ENCODE measurements around the gene C1orf210. TPM values are rescaled to one million over a fixed set of nuclear protein-coding genes. Genes with fewer than 3 reads are reported as not detected.

C1orf210 gene
- total RNA-seq, 1 experiment from 2014 or later: not detected

DNA sequence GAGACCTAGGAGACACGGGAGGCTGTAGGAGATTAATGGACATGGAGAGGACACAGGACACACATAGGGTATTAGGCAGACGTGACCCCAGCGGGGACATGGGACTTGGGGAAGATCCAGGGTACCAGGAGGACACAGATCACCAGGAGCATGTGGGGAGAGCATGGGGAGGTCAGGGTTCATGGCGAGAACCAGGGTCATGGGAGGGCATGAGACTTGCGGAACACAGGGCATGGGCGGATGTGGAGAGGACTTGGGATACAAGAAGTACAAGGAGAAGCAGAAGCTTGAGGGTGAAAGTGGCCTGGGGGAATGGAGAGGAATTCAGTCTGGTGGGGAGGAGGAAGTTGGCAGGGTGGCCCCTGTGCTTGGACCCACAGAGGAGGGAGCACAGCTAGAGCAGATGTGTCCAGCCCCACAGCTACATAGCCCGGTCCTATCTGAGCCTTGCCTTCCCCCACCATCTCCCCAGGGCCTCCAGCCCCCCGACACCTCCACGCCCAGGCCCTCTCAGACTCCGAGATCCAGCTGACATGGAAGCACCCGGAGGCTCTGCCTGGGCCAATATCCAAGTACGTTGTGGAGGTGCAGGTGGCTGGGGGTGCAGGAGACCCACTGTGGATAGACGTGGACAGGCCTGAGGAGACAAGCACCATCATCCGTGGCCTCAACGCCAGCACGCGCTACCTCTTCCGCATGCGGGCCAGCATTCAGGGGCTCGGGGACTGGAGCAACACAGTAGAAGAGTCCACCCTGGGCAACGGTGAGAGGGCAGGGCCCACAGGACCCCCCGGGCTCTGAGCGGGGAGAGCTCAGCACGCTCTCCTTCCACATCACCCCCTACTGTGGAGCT, 27.5 kb upstream of the C1orf210 start:
- DNase-seq (ENCODE audit: low read depth): no peak

DNA sequence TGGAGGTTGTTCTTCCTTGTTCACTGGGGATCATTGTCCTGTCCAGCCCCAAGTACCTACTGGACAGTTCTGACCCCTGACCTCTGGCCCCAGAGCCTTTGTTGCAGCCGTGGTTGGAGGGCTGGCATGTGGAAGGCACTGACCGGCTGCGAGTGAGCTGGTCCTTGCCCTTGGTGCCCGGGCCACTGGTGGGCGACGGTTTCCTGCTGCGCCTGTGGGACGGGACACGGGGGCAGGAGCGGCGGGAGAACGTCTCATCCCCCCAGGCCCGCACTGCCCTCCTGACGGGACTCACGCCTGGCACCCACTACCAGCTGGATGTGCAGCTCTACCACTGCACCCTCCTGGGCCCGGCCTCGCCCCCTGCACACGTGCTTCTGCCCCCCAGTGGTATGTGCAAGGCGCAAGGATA, 26.8 kb upstream of the C1orf210 start:
- no peak for DNase-seq (ENCODE audit: low read depth)

DNA sequence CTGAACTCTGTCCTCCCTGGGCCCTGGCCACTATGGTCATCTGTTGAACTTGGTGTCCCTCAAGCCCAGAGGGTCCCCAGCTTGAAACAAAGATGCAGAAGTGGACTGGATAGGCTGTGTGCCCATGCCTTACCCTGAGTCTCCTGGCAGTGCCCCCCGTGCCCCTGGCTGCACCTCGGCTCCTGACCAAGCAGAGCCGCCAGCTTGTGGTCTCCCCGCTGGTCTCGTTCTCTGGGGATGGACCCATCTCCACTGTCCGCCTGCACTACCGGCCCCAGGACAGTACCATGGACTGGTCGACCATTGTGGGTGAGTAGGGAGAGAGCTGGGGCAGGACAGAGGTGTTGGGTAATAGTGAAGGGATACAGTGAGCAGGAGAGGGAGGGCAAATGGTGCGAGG, 26.1 kb upstream of the C1orf210 start:
- no peak for DNase-seq (ENCODE audit: low read depth)

DNA sequence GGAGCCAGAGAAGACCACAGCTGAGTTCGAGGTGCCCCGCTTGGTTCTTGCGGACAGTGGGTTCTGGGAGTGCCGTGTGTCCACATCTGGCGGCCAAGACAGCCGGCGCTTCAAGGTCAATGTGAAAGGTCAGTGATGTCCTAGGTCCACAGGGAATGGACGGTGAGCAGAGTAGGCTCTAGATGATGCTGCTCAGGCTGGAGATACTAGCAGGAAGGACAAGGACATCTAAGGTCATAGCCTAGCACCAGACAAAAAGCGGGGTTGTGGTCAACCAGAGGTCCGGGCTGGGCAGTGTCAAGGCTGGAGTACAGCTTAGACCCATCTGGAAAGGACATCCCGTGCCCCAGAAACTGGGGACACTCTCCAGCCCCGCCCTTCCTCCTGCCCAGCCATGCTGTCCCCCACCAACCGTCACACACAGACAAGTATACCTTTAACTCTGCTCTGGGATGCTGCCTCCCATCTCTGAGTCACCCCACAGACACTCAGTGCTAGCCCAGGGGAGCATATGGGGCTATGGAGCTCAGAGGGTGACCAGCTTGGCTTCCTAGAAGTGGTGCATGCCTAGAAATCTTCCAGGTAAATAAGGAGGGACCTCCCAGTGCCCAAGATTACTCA, 24.1 kb upstream of the C1orf210 start:
- no peak for DNase-seq (ENCODE audit: low read depth)

DNA sequence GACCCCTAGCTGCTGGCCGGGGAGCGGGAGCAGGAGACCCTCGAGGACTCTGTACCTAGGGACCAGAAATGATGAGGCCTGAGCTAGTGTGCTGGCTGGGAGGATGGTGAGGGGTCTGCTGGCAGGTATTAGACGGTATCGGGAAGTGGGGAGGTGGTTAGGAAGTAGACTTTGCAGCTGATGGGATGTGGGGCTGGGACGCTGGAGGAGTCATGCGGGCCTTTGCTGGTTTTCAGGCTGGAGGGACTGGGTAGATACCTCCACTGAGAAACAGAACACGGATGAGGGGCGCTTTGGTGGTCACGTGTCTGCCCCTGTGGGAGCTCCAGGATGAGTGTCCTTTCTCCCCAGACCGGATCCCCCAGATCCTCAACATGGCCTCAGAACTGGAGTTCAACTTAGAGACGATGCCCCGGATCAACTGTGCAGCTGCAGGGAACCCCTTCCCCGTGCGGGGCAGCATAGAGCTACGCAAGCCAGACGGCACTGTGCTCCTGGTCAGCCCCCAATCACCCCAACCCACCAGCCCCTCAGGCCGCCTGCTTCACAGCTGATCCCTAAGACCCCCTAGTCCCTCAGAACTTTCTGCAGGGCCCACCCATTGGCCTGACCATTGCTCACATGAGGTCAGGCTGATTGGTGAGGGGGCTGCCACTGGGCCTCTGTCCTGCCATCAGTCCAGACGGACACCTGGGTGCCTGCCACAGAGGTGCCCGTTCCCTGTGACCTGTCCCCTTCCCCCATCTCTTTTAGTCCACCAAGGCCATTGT, 23.4 kb upstream of the C1orf210 start:
- DNase-seq (ENCODE audit: low read depth): no peak

DNA sequence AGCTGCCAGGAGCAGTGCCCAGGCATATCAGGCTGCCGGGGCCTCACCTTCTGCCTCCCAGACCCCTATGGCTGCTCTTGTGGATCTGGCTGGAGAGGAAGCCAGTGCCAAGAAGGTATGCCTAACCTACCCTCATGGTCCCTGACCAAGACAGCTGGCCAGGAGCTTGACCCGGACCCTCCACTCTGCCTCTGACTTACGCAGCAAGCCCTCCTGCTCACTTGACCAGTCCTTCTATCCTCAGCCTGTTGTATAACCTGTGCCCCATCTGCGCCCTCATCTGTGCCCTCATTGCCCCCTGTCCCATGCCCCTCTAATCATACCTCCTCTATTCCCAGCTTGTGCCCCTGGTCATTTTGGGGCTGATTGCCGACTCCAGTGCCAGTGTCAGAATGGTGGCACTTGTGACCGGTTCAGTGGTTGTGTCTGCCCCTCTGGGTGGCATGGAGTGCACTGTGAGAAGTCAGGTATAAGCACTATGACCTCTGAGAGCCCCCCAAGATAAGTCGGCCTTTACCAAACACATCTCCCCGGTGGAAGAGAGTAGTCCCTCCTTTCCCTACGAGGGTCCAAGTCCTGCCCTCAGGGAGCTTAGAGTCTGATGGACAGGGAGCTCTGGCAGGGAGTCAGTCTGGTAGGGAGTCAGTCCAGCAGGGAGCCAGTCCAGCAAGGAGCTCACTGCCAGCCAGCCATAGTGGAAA, 22.2 kb upstream of the C1orf210 start:
- no peak for DNase-seq (ENCODE audit: low read depth)

DNA sequence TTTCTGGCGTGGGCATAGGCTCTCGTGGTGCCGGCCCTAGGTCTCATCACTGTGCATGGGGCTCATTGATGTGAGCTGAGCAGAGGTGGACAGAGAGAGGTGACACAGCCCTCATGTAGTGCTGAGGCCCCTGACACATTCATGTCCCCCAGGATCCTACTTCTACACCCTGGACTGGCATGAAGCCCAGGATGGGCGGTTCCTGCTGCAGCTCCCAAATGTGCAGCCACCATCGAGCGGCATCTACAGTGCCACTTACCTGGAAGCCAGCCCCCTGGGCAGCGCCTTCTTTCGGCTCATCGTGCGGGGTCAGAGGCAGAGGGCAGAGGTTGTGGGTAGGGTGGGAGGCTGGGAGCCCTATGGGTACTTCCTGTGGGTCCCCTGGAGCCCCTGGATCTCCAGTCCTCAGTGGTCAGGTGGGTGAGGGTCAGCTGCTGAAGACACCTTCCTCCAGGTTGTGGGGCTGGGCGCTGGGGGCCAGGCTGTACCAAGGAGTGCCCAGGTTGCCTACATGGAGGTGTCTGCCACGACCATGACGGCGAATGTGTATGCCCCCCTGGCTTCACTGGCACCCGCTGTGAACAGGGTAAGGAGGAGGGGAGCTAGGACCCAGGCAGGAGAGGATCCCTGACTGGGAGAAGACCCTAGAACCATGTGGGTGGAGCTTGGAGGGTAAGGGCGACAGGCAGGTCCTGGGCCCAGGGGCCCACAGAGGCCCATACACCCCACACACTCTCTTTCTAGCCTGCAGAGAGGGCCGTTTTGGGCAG, 21.5 kb upstream of the C1orf210 start:
- DNase-seq (ENCODE audit: low read depth): no peak

DNA sequence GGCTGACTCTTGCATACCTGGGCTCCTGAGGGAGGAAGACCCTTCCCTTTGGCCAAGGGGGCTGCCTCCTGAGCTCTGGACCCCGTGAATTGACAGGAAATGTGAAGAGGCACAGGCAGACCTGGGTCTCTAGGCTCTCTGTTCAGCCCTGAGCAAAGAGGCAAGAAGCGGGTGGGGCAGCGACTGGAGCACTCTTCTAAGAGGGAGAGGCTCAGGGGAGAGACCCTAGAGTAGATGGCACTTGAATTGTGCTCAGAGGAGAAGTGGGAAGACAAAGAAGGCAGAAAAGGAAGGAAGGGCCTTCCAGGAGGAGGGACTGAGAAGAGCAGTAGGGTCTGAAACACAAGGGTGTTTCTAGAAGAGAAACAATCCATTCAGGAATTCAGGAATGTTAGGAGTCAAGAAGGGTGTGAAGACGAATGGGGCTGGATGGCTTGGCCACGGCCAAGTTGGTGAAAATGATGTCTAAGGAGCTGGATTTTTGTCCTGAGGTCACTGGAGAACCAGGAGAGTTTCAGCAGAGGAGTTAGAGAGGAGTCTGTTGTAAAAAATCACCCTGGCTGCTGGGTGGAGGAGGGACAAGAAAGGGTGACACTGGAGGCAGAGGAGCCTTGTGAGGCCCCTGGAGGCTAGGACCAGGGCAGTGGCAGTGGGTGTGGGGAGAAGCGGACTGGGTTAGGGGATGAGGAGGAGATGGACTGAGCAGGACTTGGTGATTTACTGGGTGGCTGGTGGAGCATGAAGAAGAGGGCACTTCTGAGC, 20.7 kb upstream of the C1orf210 start:
- DNase-seq (ENCODE audit: low read depth): no peak

DNA sequence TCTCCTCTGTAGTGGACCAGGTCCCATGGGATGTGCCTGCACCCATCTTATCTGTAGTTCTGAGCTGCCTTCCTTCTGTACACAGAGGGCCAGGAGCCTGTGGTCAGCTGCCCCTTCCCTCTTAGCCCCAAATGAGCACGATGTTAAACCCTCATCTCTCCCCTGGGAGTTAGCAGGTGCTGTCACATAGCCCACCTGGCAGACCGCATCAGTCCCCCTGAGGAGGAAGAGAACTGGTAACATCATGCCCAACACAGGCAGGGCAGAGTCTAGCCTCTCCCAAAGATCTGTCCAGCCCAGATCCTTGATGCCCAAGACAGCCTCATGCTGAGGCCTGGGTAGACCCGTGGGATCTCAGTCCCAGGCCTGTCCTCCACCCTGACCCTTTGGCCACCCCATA, 20.1 kb upstream of the C1orf210 start:
- no peak for DNase-seq (ENCODE audit: low read depth)

DNA sequence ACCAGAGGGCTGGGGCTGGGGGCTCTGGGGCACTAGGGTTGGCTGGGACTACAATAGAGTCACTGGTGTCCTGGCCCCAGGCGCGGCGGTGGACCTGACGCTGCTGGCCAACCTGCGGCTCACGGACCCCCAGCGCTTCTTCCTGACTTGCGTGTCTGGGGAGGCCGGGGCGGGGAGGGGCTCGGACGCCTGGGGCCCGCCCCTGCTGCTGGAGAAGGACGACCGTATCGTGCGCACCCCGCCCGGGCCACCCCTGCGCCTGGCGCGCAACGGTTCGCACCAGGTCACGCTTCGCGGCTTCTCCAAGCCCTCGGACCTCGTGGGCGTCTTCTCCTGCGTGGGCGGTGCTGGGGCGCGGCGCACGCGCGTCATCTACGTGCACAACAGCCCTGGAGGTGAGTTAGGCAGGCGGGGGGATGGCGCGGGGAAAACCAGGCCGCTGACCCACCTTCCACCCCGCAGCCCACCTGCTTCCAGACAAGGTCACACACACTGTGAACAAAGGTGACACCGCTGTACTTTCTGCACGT, 19.5 kb upstream of the C1orf210 start:
- no peak for DNase-seq (ENCODE audit: low read depth)

DNA sequence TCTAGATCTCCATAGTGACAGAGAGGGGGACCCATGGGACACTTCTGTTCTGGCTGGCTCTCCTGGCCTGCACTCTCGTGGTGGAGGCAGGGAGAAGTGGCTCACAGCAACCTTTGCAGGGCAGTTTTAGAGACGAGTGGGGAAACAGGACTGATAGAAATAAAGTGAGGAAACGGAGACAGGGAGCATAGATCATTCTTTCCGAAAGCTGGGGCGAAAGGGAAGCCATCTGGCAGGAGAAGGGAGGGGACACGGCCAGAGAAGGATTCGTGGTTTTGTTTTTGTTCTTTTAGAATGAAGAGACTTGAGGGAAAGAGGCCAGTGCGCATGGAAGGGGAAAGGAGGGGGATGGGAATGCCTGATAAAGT, 18.9 kb upstream of the C1orf210 start:
- no peak for DNase-seq (ENCODE audit: low read depth)

DNA sequence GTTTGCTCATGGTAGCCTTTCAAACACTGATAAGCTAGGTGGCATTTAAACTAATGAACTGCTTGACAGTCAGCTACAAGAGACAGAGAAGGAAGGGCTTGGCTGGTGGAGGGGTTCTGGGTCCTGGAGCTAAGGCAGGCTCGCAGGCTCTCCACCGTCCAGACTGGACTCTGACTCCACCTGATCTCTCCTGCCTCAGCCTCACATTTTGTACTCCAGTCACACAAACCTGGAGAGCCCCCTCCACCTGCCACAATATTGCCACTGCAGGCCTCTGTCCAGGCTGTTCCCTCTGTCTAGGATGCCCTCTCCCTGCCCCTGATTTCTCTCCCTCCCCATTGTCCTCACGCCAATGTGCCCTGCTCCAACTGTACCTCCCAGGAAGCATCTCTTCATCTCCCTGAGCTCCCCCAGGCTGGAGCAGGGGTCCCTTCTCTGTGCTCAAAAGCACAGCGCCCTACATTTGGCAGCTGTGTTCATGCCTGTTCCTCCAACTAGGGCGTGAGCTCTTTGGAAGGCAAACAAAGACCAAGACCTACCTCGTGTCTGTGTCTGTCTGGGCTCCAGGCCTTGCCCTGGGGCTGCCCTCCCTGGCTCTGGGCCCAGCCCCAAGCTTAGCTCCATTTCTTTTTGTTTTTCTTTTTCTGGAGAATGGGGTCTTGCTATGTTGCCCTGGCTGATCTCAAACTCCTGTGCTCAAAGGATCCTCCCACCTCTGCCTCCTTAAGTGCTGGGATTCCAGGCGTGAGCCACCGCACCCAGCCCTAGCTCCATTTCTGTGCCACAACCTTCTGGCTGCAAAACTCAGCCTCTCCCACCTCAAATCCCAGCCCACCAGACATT, 18.3 kb upstream of the C1orf210 start:
- DNase-seq (ENCODE audit: low read depth): no peak

DNA sequence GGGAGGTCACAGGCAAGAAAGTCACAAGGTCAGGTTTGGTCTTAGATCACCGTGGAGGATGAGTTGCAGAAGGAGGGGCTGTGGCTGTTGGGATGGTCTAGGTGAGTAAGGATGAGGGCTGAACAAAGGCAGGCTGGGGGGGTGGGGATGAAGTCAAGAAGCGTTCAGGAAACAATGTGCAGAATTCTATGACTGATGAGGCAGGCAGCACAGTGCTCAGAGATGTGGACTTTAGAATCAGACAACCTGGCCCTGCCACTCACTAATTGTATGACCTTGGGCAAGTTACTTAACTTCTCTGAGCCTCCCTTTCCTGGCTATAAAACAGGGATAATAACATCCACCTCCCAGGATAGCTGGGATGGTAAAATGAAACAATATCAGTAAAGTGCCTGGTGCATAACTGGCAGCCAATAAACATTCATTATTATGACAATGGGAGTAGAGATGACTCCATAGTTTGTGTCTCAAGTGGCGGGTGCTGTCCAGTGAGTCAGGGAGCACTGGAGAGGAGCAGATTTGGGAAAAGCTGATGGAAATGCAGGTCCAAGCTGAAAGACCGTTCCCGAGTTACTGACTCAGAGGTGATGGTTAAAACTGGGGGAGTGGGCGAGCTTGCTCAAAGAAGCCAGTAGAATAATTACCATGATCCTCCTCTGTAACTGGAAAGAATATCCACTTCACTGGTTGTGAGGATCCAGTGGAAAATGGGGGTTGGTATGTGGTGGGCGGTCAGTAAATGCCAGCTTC, 17.5 kb upstream of the C1orf210 start:
- no peak for DNase-seq (ENCODE audit: low read depth)

DNA sequence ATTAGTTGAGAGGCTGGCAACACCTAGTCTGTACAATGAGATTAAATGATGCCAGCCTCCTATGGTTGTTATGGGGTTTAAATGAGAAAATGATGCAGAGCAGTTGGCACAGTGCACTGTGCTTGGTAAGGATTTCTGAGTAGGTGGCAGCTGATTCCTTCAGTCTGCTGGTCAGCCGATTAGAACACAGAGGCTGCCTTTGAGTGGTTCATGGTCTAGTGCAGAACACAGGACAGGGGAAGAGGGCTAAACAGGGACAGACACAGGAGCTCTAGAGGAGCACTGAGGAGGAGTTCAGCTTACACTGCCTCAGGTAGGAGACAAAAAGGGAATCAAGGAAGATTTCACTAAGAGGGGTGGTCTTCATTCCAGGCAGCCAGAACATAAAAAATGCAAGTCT, 16.8 kb upstream of the C1orf210 start:
- no peak for DNase-seq (ENCODE audit: low read depth)

DNA sequence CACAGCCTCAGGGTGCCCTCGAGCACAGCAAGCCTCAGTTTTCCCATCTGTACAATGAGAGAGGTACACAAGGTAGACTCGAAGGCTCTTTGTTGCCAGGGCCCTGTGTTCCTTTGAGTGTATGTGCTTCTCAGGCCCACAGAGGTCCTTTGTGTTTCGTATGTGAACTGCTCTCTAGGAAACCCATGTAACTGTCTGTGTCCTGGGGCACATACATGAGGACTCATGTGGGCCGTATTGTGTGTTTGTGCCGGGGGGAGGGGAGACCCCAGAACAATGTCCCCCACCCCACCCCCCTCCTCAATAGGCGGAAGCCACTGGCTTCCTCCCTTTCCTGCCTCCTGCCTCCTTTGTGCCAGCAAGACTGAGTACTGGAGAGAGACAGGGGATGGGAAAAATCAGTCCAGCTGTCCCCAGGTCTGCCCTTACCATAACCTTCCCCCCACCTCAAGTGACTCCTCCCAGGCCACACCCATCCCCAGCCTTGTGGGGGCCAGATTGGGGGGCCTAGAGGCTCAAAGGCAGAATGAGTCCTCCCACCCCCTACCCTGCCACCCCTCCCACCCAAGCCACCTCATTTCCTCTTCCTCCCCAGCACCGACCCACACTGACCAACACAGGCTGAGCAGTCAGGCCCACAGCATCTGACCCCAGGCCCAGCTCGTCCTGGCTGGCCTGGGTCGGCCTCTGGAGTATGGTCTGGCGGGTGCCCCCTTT, 15.2 kb upstream of the C1orf210 start, which contains the start of gene TIE1:
Gene TIE1, plus strand, starts transcription at position 605 of the 717 bp plus-strand sequence. Its CDS starts 90 bp downstream, at position 695.
- no peak for DNase-seq (ENCODE audit: low read depth)

DNA sequence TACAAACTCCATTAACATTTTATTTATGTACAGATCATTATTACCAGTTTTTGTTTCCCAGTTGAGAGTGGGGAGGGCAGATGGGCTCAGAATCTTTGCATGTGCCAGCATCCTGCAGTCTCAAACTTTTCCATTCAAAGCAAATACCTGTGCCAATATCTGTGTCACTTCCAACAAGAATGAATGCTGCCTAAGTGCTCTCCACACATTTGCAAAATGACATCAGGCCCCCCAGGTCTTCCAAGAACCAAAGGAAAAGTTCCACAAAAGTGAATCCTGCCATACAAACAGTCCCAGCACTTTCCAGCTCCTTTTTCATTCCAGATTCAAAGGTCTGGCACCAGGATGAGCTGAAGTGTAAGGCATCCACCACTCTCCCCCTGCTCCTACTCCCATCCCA, 13.7 kb upstream of the C1orf210 start:
- no peak for DNase-seq (ENCODE audit: low read depth)

DNA sequence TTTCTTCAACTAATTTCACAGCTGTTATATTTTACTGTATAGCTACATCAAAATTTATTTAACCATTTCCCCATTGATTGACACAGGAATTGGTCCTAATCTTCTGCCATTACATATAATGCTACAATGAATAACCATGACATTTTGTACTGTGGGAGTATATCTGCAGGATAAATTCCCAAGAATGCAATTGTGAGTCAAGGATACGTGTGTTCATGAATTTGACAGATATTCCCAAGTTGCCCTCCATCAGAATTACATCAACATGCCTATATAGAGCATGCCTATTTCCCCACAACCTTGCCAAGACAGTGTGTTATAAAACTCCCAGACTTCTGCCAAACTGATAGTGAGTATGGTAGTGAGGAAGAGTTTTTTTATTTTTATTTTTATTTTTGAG, 12.7 kb upstream of the C1orf210 start:
- DNase-seq (ENCODE audit: low read depth): no peak

DNA sequence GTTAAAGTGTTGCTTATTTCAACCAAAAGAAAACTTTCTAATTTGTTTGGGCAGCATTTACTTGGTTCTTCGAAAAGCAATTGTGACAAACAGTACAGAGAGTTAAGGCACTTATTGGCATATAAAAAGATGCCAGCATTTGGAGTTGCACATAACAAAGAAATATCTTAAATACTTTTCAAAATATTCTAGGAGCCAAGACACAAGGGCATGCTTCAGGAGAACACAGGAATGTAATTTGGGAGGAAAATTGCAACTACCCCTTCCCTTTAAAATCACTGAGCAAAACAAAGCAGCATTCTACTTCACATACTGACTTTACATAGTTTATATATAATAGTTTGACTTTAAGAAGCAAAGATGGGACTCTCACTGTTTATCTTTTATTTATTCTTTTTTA, 10.8 kb upstream of the C1orf210 start:
- DNase-seq (ENCODE audit: low read depth): no peak
